Measurements from ENCODE around the gene RAVER2.

Gene RAVER2

DNA sequence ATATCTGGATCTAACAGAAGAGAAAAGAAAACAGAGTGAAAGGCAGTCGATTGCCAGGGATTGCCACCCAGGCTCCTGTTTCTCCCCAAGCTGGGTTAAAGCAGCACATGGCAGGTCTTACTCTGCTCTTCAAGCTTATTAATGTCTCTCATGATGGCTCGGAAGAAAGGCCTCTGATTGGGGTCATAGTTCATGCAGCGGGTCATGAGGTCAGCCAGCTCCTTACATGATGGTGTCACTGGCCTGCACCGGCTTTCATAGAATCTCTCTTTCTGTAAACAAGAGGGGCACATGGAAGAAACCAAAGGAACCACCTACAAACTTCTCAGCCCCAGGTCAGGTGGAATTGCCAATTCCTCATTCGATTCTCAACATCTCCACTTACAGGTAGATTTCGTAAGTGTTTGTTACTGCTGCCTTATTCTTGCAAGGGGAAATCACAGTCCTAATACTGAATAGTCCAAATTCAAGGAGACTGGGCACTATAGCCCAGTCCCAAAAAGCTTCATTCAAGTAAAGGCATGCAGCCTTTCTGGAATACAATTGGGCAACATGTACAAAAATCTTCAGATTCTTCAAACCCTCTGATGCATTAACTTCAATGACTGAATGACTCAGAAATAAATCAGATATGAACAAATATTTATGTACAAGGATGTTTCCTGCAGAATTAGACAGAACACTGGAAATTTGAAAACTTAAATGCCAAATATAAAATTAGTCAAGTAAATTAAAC is 96.6 kb downstream of the RAVER2 start:
- TF ChIP-seq, protein P1, sequence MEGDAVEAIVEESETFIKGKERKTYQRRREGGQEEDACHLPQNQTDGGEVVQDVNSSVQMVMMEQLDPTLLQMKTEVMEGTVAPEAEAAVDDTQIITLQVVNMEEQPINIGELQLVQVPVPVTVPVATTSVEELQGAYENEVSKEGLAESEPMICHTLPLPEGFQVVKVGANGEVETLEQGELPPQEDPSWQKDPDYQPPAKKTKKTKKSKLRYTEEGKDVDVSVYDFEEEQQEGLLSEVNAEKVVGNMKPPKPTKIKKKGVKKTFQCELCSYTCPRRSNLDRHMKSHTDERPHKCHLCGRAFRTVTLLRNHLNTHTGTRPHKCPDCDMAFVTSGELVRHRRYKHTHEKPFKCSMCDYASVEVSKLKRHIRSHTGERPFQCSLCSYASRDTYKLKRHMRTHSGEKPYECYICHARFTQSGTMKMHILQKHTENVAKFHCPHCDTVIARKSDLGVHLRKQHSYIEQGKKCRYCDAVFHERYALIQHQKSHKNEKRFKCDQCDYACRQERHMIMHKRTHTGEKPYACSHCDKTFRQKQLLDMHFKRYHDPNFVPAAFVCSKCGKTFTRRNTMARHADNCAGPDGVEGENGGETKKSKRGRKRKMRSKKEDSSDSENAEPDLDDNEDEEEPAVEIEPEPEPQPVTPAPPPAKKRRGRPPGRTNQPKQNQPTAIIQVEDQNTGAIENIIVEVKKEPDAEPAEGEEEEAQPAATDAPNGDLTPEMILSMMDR (IDR thresholded peaks at IDR 0.05; ENCODE audit: insufficient read depth, missing control alignments): no peak
- no peak for DNase-seq (ENCODE audit: insufficient read length, low spot score)
- FAIRE-seq: no peak

DNA sequence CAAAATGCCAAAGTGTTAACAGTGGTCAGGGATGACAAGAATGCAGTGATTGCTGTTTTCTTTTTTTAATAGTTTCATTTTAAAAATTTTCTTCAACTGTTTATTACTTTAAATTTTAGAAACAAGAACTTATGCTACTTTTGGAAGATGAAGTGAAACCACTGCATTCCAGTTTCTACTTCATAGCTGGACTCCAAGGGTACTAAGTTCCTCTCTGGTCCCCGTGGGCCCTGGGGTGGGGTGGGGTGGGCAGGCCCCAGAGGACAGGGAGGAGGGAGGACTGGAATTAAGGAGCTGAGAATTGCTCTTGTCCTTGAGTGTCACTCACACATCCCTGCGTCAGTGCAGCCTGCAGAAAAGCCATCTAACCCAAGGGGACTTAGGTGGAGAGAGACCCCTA is 97.3 kb downstream of the RAVER2 start:
- FAIRE-seq (no peak), DNase-seq (ENCODE audit: insufficient read length, low spot score) (no peak)
- TF ChIP-seq, protein P1 (IDR thresholded peaks at IDR 0.05; ENCODE audit: insufficient read depth, missing control alignments): no peak

DNA sequence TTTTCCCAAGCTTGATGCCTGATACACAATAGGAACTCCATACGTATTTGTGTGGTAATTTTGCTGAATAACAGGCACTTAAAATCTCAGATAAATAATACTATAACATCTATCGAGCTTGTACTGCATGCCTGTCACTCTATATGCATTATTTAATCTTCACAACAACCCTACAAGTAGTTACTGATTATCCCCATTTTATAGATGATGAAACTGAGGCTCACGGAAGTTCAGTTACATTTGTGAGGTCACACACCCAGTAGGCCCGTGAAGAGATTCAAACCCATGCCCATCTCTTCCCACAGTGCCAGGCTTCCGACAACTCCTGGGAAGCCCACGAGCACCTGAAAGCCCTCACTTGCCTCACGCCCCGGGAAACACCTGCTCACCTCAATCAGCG is 98.8 kb downstream of the RAVER2 start:
- TF ChIP-seq, protein P1 (IDR thresholded peaks at IDR 0.05; ENCODE audit: insufficient read depth, missing control alignments): no peak
- FAIRE-seq (no peak), DNase-seq (ENCODE audit: insufficient read length, low spot score) (no peak)

DNA sequence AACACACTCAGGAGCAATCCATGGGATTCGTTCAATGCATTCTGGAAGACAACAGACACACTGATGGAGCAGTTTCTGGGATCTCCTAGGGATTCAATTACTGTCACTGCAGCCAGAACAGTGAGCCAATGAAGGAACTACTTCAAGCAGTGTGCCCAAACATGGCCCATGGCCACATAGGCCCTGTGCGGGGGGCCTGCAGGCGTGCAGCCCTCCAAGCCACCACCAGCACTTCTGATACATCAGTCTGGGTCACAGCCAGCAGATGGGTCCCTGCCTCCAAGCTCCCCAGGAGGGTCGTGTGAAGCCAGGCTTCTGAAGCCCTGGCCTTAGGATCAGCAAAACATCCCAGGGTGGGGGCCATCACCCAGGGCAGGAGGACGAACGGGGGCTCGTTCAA is 99.3 kb downstream of the RAVER2 start:
- FAIRE-seq (no peak), DNase-seq (ENCODE audit: insufficient read length, low spot score) (no peak)
- TF ChIP-seq, protein P1 (IDR thresholded peaks at IDR 0.05; ENCODE audit: insufficient read depth, missing control alignments): no peak

DNA sequence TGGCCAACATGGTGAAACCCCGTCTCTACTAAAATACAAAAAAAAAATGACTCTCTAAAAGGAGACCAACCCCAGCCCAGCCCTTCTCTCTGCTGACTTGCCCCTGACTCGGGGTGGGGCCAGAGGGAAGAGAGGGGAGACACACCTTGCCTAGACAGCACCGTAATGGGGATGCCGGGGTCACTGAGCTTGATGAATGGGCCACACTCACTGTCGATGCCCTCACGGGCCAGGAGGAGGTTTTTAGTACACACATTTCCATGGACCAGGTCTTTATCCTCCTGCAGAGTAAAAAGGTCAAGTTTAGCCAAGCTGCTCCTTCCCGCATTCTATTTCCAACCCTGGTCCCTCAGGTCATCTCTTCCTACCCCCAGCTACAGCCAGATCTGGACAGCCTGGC is 99.7 kb downstream of the RAVER2 start:
- no peak for FAIRE-seq
- DNase-seq (ENCODE audit: insufficient read length, low spot score): no peak
- TF ChIP-seq, protein P1 (IDR thresholded peaks at IDR 0.05; ENCODE audit: insufficient read depth, missing control alignments): no peak

DNA sequence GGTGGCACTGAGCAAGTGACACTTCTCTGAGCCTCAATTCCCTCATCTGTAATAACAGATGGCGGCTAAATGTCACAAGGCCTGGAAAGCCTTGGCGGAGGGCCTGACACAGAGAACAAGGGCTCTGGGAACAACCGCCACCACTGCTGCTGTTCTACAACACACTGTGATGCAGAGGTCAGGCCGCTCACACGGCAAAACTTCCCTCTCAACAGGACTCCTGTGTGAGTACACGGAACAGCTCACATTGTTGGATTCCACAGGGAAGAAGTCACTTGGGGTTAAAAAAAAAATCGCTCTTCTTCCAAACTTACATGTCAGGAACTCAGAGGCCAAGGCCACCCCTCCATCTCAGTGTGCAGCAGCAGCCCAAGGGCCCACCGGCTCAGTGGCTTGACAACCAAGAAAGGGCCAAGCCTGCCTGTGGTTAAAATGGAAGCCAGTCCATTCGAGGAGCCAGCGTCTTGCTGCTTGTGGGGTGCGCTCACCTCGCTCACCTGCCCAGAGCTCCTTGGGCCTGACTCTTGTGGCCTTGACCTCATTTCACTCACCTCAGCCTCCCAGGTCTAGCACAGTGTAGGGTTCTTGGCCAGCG is 101.1 kb downstream of the RAVER2 start:
- FAIRE-seq: no peak
- DNase-seq (ENCODE audit: insufficient read length, low spot score): no peak
- TF ChIP-seq, protein P1 (IDR thresholded peaks at IDR 0.05; ENCODE audit: insufficient read depth, missing control alignments): no peak

All from D721Med (cell line).